ENCODE measurements around the gene ZNF184.
"Not testable (repeated sequence)": the region's sequence is repeated elsewhere in the genome, so short reads cannot be mapped to it uniquely, and the experiment has no call there.

The ZNF184 gene

DNA sequence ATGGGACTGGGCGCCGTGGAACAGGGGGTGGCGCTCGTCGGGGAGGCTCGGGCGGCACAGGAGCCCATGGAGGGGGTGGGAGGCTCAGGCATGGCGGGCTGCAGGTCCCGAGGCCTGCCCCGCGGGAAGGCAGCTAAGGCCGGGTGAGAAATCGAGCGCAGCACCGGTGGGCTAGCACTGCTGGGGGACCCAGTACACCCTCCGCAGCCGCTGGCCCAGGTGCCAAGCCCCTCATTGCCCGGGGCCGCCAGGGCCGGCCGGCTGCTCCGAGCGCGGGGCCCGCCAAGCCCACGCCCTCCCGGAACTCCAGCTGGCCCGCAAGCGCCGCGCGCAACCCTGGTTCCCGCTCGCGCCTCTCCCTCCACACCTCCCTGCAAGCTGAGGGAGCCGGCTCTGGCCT, 48.1 kb downstream of the ZNF184 start:
- DNase-seq (ENCODE audit: low read depth in 3 of 3): not testable (repeated sequence)

DNA sequence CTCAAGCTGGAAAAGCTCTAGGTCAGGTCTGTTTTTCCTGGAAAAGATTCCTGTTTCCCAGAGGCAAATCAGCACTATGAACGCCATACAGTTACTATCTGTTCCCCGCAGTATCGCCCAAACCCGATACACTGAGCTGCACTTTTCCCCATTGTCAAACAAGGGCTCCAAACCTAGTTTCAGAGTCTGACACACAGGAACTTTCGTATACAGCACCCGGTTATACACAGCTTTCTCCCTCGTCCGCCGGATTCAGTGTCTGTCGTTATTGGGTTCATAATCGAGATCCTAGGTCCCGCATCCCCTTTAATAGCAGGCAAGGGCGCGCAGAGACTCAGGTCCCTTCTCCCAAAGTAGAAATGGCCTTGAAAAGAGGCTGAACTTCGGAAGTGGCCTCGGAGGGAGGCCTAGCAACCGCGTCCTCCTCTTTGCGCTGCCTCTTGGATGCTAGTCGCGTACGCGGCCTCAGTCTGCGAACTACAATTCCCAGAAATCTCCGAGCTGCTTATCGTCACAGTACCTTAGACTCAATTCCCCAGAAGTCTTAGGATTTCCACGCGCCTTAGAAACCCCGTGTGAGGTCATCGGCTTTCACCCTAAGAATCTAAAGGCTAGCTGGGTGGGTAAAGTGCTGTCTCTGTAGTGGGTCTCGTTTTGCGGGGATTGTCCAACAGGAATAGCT, 50.1 kb downstream of the ZNF184 start:
- DNase-seq (ENCODE audit: low read depth in 3 of 3): no peak

DNA sequence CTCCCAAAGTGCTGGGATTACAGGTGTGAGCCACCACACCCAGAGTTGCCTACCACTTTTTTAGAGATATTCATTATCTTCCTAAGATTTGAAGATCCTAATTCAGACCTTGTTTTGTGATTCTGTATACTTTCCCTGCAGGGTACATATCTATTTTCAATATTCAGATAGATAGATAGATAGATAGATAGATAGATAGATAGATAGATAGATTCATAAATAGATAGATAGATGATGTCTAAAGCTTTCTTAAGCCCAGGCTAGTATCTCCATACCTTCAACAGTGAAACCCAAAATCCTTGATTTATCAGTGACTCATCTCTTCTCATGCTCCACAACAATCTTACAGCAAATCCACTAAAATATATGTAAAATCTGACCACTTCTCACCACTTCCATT, 53.5 kb downstream of the ZNF184 start:
- DNase-seq (ENCODE audit: low read depth in 3 of 3): no peak

DNA sequence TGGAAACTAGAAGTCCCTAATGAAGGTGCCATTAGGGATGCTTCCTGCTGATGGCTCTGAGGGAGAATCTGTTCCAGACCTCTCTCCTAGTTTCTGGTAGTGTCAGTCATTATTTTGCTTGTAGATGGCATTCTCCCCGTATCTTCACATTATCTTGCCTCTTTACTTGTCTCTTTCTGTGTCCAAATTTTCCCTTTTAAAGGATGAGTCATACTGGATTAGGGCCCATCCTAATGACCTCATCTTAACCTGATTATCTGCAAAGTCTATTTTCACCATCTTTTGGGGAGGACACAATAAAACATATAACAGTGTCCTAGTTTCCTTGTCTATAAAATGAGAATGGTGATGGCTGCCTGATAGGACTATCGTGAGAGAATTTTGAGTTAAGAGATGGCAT, 57.0 kb downstream of the ZNF184 start:
- no peak for DNase-seq (ENCODE audit: low read depth in 3 of 3)

- DNase-seq (ENCODE audit: low read depth in 3 of 3): no peak
Measured at GRCh38 chr6:27414996-27415395, 57.9 kb downstream of the ZNF184 start.

- DNase-seq (ENCODE audit: low read depth in 3 of 3): no peak
Measured at GRCh38 chr6:27414300-27414699, 58.6 kb downstream of the ZNF184 start.

GRCh38 chr6:27407153-27407814, 65.6 kb downstream of the ZNF184 start:
- DNase-seq (ENCODE audit: low read depth in 3 of 3): no peak

- DNase-seq (ENCODE audit: low read depth in 3 of 3): no peak
Measured at GRCh38 chr6:27406085-27406484, 66.8 kb downstream of the ZNF184 start.

- DNase-seq (ENCODE audit: low read depth in 3 of 3): no peak
Measured at GRCh38 chr6:27400877-27401642, 71.8 kb downstream of the ZNF184 start.
